Lower leg skin (tissue), 4 donors: Measurements from ENCODE around the gene ENC1. TPM values are rescaled to one million over a fixed set of nuclear protein-coding genes. Genes with fewer than 3 reads are reported as not detected.

Source experiments
- DNase-seq, 2 donors: peaks; one replicate each; pipeline ENCODE4 v3.0.0-alpha.2; 2019; ENCODE audit warnings: low spot score in 2 of 2
- H3K4me3 ChIP-seq: fragments of 200-600 bp; sonication (generic); 2 replicates; pipeline ENCODE4 v1.5.1; 2017; ENCODE audit warnings: mild to moderate bottlenecking, low read depth; ENCODE audit not compliant: poor library complexity, severe bottlenecking
- POLR2A ChIP-seq, 2 donors: fragments of 450-650 bp; IDR thresholded peaks; one replicate each; pipeline ENCODE4 v1.6.1; 2016 to 2017; ENCODE audit warnings: antibody characterized with exemption in 2 of 2, mild to moderate bottlenecking in 1 of 2, moderate library complexity in 1 of 2
- WGBS, 2 donors: methylation state at CpG; one replicate each; pipeline ENCODE4 v1.1.5; 2018; 5-methylcytosine and 5-hydroxymethylcytosine counted together
- intact Hi-C: fragments of 100-400 bp; cut with DNase I; formaldehyde crosslinking; loops from one replicate; pipeline ENCODE4 v1.15.0; 2023; ENCODE audit warnings: low total_unique reads
- total RNA-seq, 4 donors: library from RNA; depleted of rRNA; stranded (reverse); fragments of >200 nt; gene quantifications; one replicate each; pipeline ENCODE4 v1.1.0, GENCODE V29; 2016
- TF ChIP-seq, protein P1 (sequence below), 3 donors: fragments of 450-650 bp; IDR thresholded peaks; one replicate each; pipeline ENCODE4 v1.5.1; 2016; ENCODE audit warnings: antibody characterized with exemption in 3 of 3, mild to moderate bottlenecking in 3 of 3, moderate library complexity in 2 of 3

The ENC1 gene
- total RNA-seq, 4 donors from 2014 or later: 10.5 to 14.1 (median 13.1) TPM

DNA sequence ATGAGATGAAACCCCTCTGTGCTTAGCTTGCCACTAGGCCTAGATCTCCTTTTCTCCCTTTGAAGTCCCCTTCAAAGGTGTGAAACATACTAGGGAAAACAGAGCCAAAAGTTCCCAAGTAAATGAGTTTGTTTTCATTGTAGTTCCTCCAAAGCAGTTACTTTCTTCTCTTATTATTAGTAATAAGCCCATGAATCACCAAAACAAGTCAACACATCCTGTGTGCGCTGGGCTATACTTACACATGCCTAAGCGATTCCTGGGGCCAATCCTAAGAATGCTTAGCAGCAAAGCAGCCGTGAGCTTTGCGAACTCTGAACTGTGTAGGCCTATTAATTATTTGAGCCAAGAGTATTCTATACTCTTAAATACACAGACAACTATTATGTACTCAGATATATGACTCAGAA is 7.6 kb downstream of the ENC1 start:
- H3K4me3 ChIP-seq: no peak overlapping the region
- intact Hi-C loops: no loop called here
- DNase-seq: no peak
- no peak for TF ChIP-seq POLR2A (IDR thresholded peaks at IDR 0.05)
- TF ChIP-seq, protein P1, sequence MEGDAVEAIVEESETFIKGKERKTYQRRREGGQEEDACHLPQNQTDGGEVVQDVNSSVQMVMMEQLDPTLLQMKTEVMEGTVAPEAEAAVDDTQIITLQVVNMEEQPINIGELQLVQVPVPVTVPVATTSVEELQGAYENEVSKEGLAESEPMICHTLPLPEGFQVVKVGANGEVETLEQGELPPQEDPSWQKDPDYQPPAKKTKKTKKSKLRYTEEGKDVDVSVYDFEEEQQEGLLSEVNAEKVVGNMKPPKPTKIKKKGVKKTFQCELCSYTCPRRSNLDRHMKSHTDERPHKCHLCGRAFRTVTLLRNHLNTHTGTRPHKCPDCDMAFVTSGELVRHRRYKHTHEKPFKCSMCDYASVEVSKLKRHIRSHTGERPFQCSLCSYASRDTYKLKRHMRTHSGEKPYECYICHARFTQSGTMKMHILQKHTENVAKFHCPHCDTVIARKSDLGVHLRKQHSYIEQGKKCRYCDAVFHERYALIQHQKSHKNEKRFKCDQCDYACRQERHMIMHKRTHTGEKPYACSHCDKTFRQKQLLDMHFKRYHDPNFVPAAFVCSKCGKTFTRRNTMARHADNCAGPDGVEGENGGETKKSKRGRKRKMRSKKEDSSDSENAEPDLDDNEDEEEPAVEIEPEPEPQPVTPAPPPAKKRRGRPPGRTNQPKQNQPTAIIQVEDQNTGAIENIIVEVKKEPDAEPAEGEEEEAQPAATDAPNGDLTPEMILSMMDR (IDR thresholded peaks at IDR 0.05): no peak
- 86% methylated on average over 4 of the region's 4 CpGs for WGBS, 2 donors

DNA sequence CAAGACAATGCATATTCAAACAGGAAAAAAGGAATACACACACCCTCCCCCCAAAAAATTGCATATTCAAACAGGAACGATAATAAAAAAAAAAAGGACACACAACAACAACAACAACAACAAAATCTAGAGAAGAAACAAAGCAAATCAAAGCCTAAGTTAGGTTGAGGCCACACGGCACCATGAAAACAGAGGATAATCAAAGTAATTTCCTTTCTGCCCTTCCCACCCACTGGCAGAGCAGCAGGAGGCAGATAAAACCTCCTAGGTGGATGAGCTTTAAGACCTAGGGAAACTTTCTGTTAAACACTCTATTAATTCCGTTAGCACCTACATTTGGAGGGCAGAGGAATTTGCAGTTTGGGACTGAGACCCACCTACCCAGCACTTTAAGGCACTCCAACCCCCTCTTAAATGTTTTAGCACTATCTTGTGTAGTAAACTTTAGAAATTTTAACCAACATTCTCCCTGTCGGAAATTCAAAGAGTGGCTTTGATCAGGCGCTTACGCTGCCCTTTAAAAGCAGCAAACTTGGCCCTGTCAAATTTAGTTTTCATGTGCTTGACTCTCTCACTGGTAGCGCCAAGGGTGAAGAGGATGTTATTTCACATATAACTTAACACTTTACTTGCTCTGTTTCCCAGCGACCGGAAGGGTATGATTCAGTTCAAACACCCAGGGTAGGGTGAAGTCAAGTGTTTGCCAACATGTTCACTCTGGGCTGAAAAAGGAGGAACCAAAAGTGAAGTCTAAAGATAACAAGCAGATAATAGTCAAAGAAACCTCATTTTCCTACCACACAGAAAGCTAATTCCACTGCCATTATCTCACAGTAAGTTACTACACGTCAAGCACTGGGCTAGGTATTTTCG is 9.2 kb downstream of the ENC1 start:
- TF ChIP-seq, protein P1 (IDR thresholded peaks at IDR 0.05): no peak
- no peak for TF ChIP-seq POLR2A (IDR thresholded peaks at IDR 0.05)
- DNase-seq: no peak
- no peak overlapping the region for H3K4me3 ChIP-seq
- intact Hi-C loops: no loop called here
- 69 to 76% methylated on average over 11 of the region's 11 CpGs for WGBS, 2 donors

DNA sequence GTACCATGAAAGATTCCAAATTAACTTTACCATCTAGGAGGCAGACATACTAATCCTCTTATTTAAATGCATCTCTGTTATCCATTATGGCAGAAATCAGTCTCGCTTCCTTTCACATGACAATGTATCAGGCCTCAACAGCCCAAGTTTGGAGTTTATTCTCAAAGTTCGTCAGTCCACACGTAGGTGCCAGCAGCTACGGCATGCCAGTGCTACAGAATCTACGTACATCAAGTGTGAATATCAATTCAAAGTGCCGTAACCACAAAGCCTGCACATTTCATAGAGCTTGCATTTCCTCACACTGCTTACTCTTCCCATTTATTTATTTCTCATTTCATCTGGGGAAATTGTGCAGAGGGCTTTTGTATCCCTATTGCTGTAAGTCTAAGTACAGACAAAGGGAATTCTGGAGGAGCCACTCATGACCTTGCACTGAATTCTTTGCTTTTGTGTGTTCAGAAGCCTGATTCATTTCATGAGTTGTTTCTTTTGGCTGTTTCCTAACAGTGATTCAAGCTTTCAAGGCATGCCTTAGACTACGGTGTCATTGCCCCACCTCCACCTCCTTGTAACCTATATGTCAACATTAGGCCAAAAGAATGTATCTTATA is 10.0 kb downstream of the ENC1 start:
- 82 to 83% methylated on average over 7 of the region's 7 CpGs for WGBS, 2 donors
- DNase-seq: no peak
- H3K4me3 ChIP-seq: no peak overlapping the region
- no peak for TF ChIP-seq POLR2A (IDR thresholded peaks at IDR 0.05)
- TF ChIP-seq, protein P1 (IDR thresholded peaks at IDR 0.05): no peak
- intact Hi-C loops: no loop called here

DNA sequence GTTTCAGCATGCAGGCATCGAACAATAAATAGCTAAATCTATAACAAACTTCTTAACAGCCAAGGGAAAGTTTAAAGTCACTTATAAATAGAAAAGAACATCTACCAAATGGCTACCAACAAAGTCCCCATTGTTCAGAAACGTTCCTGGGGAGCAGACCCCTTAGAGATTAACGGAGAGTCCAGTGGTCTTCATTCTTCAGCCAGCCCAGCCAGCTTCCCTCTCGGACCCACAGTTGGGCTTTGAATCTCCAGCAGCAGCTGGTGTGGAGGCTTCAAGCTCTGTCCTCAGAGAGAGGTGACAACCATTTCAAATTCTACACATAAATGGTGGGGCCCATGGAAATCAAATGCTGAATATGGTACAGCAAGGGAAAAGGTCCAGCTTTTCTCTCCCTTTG is 11.2 kb downstream of the ENC1 start:
- H3K4me3 ChIP-seq: no peak overlapping the region
- WGBS, 2 donors: 66 to 67% methylated on average over 4 of the region's 4 CpGs
- intact Hi-C loops: no loop called here
- DNase-seq: no peak
- TF ChIP-seq, protein P1 (IDR thresholded peaks at IDR 0.05): no peak
- no peak for TF ChIP-seq POLR2A (IDR thresholded peaks at IDR 0.05)

DNA sequence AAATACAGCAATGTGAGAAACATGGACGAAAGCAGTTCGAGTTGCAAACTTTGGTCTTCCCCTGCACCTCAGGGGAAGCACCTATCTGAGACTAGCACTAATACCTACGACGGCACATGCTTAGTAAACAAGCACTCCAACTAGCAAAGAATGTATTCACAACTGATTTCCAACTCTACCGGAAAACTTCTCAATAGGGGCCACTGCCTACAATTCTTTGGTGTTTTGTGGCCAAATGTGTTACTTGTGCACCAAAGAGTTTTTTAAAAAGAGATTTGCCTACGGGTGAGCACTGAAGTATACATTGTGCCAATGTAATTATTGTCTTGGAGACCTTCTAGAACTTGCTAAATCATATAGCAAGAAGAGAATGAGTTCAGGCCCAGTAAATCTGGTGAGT is 12.2 kb downstream of the ENC1 start:
- intact Hi-C loops: no loop called here
- no peak for DNase-seq
- H3K4me3 ChIP-seq: no peak overlapping the region
- TF ChIP-seq, protein P1 (IDR thresholded peaks at IDR 0.05): no peak
- no peak for TF ChIP-seq POLR2A (IDR thresholded peaks at IDR 0.05)
- 90 to 91% methylated on average over 6 of the region's 6 CpGs for WGBS, 2 donors
